SW480 (cell line): ENCODE results near the gene LLPH.
A peak's percentile ranks its signal among the peaks of the same experiment; 100 is the strongest.

Experiments
- DNase-seq: peaks from one replicate; pipeline ENCODE4 v3.0.0-alpha.2; 2016; ENCODE audit warnings: low spot score

Gene LLPH

GRCh38 chr12:66142826-66143225, 12.3 kb upstream of the LLPH start:
- DNase-seq, result no peak

GRCh38 chr12:66141299-66141698, 10.7 kb upstream of the LLPH start:
- DNase-seq, result no peak

- DNase-seq, result peak; percentile 46
Measured at GRCh38 chr12:66140731-66141130, 10.2 kb upstream of the LLPH start.

- DNase-seq, result no peak
Measured at GRCh38 chr12:66139328-66139727, 8.8 kb upstream of the LLPH start.

GRCh38 chr12:66137937-66138336, 7.4 kb upstream of the LLPH start:
- no peak for DNase-seq

- DNase-seq, result no peak
Measured at GRCh38 chr12:66132408-66132807, 1.9 kb upstream of the LLPH start.

GRCh38 chr12:66131067-66131688, 628 bp upstream of the LLPH start:
- DNase-seq, result peak; percentile 49

GRCh38 chr12:66129934-66130266, 650 bp downstream of the LLPH start:
- DNase-seq, result no peak

- DNase-seq, result no peak
Measured at GRCh38 chr12:66127650-66128049, 2.9 kb downstream of the LLPH start.

- DNase-seq, result no peak
Measured at GRCh38 chr12:66120477-66120876, 10.1 kb downstream of the LLPH start.

GRCh38 chr12:66119870-66120241, 10.7 kb downstream of the LLPH start:
- DNase-seq, result no peak

- no peak for DNase-seq
Measured at GRCh38 chr12:66119229-66119869, 11.2 kb downstream of the LLPH start.

- DNase-seq, result no peak
Measured at GRCh38 chr12:66118240-66118891, 12.2 kb downstream of the LLPH start.

- no peak for DNase-seq
Measured at GRCh38 chr12:66117242-66117641, 13.3 kb downstream of the LLPH start.

GRCh38 chr12:66115071-66115600, 15.4 kb downstream of the LLPH start:
- no peak for DNase-seq

- DNase-seq, result no peak
Measured at GRCh38 chr12:66113471-66113870, 17.1 kb downstream of the LLPH start.

GRCh38 chr12:66111605-66112004, 18.9 kb downstream of the LLPH start:
- DNase-seq, result no peak

GRCh38 chr12:66109056-66109455, 21.5 kb downstream of the LLPH start:
- DNase-seq, result no peak

GRCh38 chr12:66108386-66108785, 22.2 kb downstream of the LLPH start:
- DNase-seq, result no peak

- peak; percentile 77 for DNase-seq
Measured at GRCh38 chr12:66107451-66107915, 23.1 kb downstream of the LLPH start.

- no peak for DNase-seq
Measured at GRCh38 chr12:66103016-66103913, 27.3 kb downstream of the LLPH start.

GRCh38 chr12:66092559-66093269, 37.8 kb downstream of the LLPH start:
- no peak for DNase-seq
